NCI-H187 treated with DMSO at 0.1 percent for 48 hours (cell line): ENCODE results near the gene EMSY.
"Not testable (repeated sequence)": the region's sequence is repeated elsewhere in the genome, so short reads cannot be mapped to it uniquely, and the experiment has no call there.

Source experiments
- DNase-seq: peaks from one replicate; lab custom pipeline; 2025; lab: John Stamatoyannopoulos, UW

Gene EMSY

GRCh38 chr11:76568621-76569020 lies 123.8 kb downstream of the EMSY start:
- DNase-seq = no peak

GRCh38 chr11:76572181-76572875 lies 127.5 kb downstream of the EMSY start:
- not testable (repeated sequence) for DNase-seq

GRCh38 chr11:76574406-76574805 lies 129.6 kb downstream of the EMSY start:
- DNase-seq = no peak

GRCh38 chr11:76574879-76575278 lies 130.1 kb downstream of the EMSY start:
- DNase-seq = no peak

GRCh38 chr11:76577226-76577920 lies 132.6 kb downstream of the EMSY start:
- DNase-seq = no peak

GRCh38 chr11:76577921-76578653 lies 133.3 kb downstream of the EMSY start:
- no peak for DNase-seq

GRCh38 chr11:76578654-76579055 lies 133.8 kb downstream of the EMSY start:
- DNase-seq = no peak

GRCh38 chr11:76579056-76579751 lies 134.4 kb downstream of the EMSY start:
- DNase-seq = no peak

GRCh38 chr11:76579752-76580151 lies 134.9 kb downstream of the EMSY start:
- no peak for DNase-seq

GRCh38 chr11:76582471-76582870 lies 137.7 kb downstream of the EMSY start:
- not testable (repeated sequence) for DNase-seq

GRCh38 chr11:76587820-76588454 lies 143.1 kb downstream of the EMSY start:
- no peak for DNase-seq

GRCh38 chr11:76588455-76589325 lies 143.9 kb downstream of the EMSY start:
- DNase-seq = no peak

GRCh38 chr11:76589477-76589876 lies 144.7 kb downstream of the EMSY start:
- DNase-seq = no peak

- DNase-seq = no peak
Measured at GRCh38 chr11:76589964-76590950, 145.4 kb downstream of the EMSY start.

- no peak for DNase-seq
Measured at GRCh38 chr11:76591416-76591815, 146.6 kb downstream of the EMSY start.

GRCh38 chr11:76592025-76592914 lies 147.5 kb downstream of the EMSY start:
- DNase-seq = no peak

- DNase-seq = no peak
Measured at GRCh38 chr11:76592961-76593360, 148.1 kb downstream of the EMSY start.

- not testable (repeated sequence) for DNase-seq
Measured at GRCh38 chr11:76595091-76595490, 150.3 kb downstream of the EMSY start.

GRCh38 chr11:76596652-76597051 lies 151.8 kb downstream of the EMSY start:
- no peak for DNase-seq
